22Rv1 (cell line): ENCODE results near the gene PPP1R27.

Experiments used
- H3K27ac ChIP-seq: fragments of 450-650 bp; 2 replicates; pipeline ENCODE4 v1.5.1; 2017
- CTCF ChIP-seq: fragments of 450-650 bp; IDR thresholded peaks from 2 replicates; pipeline ENCODE4 v1.5.1; 2017; ENCODE audit warnings: mild to moderate bottlenecking
- ZFX ChIP-seq: fragments of 450-650 bp; IDR thresholded peaks from 2 replicates; pipeline ENCODE4 v1.6.1; 2017; ENCODE audit warnings: antibody characterized with exemption, borderline replicate concordance

PPP1R27 gene

GRCh38 chr17:81865733-81866439 lies 31.0 kb upstream of the PPP1R27 start:
- TF ChIP-seq ZFX (no peak), CTCF (no peak)
- peak overlapping the region; percentile 99 for H3K27ac ChIP-seq

- H3K27ac ChIP-seq: peak overlapping the region; percentile 99
- TF ChIP-seq CTCF: no peak
- TF ChIP-seq ZFX: no peak
Observed at GRCh38 chr17:81865358-81865732, 30.5 kb upstream of the PPP1R27 start.

- peak overlapping the region; percentile 99 for H3K27ac ChIP-seq
- TF ChIP-seq ZFX: no peak
- TF ChIP-seq CTCF: no peak
Observed at GRCh38 chr17:81863833-81864768, 29.3 kb upstream of the PPP1R27 start.

- TF ChIP-seq ZFX: no peak
- peak overlapping the region; percentile 99 for H3K27ac ChIP-seq
Observed at GRCh38 chr17:81863123-81863675, 28.3 kb upstream of the PPP1R27 start.

GRCh38 chr17:81860756-81861568 lies 26.1 kb upstream of the PPP1R27 start:
- peak overlapping the region; percentile 99 for H3K27ac ChIP-seq
- TF ChIP-seq ZFX: no peak
- TF ChIP-seq CTCF: no peak

GRCh38 chr17:81859906-81860755 lies 25.3 kb upstream of the PPP1R27 start, which contains the start of gene P4HB:
Gene P4HB, minus strand, starts transcription at chr17:81860535. Its CDS starts 64 bp downstream, at chr17:81860471.
- TF ChIP-seq ZFX (no peak), CTCF (no peak; the same call in 1 of the 2 replicates)
- H3K27ac ChIP-seq: peak within 1 kb of the TSS; percentile 99
